CMK (cell line): ENCODE results near the gene TMEM117.
"Not testable (repeated sequence)": the region's sequence is repeated elsewhere in the genome, so short reads cannot be mapped to it uniquely, and the experiment has no call there.

Experiments used
- DNase-seq: peaks from one replicate; pipeline ENCODE4 v3.0.0-alpha.2; 2010; ENCODE audit warnings: low read depth

Gene TMEM117

GRCh38 chr12:44299524-44299923, 463.6 kb downstream of the TMEM117 start:
- no peak for DNase-seq

- DNase-seq: no peak
These were observed 471.8 kb downstream of the TMEM117 start for GRCh38 chr12:44307506-44308168.

- no peak for DNase-seq
These were observed 477.3 kb downstream of the TMEM117 start for GRCh38 chr12:44313188-44313587.

- no peak for DNase-seq
These were observed 478.2 kb downstream of the TMEM117 start for GRCh38 chr12:44314007-44314500.

- DNase-seq: no peak
These were observed 481.8 kb downstream of the TMEM117 start for GRCh38 chr12:44317651-44318126.

DNA sequence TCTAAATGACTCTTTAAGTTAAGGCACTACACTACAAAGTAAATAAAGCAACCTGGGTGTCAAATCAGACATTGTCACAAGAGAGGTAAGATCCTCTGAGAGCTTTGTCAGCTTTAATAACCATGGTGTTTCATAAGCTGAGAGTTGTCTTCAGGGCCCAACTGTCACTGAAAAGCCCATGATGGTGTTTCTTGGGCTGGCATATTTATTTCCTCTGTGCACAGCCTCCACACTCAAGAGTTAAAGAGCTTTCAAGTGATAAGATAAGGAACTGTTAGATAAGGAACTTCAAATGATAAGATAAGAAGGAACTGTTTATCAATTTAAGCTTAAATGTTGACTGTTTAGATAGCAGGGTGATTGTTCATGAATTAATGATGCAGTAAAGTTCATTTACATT, 495.4 kb downstream of the TMEM117 start:
- DNase-seq: no peak

GRCh38 chr12:44334347-44334746, 498.5 kb downstream of the TMEM117 start:
- no peak for DNase-seq

- DNase-seq: no peak
These were observed 499.1 kb downstream of the TMEM117 start for GRCh38 chr12:44335030-44335429.

DNA sequence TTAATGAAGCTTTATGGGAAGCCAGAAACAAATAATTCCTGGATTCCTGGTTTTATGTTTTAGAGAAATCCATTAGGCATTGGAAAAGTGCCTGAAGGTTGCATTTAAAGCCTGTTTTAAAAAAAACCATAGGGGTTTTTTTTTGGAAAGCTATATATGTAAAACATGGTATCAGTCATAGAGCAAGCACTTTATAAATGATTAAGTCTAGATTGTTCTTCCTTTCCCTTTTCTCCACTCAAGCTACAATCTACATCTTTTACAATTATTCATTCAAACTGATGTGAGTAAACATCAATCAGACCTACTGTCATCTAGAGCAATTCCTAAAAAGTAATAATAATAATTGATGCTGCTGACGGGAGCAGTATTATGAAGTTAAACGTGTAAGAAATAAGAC, 500.7 kb downstream of the TMEM117 start:
- no peak for DNase-seq

DNA sequence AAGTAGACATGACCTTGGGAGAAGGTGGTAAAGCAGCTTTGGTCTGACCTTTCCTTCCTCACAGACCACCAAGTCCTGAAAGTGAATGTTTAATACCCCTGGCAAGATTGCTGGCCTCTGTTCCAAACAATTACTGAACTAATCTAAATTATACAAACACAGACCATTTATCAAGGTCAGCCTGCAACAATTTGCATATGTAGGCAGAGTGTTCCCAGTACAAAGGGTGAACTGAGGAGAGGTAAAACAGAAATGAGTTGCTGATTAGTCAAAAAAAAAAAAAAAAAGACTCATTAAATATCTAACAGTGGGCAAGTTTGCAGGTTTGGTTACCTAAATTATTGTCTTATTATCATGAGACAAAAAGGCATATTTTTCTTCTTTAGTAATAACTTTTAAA, 506.5 kb downstream of the TMEM117 start:
- no peak for DNase-seq

DNA sequence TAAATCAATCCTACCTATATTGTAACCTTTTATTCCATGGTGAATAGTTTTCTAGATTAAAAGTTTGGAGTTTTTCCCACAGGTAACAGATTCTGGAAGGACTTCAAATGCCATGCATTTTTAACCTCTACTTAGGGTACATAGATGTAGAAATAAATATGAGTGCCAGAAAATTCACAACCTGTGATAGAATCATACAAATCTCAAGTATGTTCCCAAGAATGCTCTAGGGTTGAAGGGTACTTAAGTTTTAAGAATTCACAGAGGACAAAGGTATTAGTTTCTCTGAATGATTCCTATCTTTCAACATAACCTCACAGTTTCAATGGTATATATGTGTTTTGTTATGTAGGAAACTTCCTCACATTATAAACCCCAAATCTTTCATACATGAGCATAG, 511.3 kb downstream of the TMEM117 start:
- no peak for DNase-seq

DNA sequence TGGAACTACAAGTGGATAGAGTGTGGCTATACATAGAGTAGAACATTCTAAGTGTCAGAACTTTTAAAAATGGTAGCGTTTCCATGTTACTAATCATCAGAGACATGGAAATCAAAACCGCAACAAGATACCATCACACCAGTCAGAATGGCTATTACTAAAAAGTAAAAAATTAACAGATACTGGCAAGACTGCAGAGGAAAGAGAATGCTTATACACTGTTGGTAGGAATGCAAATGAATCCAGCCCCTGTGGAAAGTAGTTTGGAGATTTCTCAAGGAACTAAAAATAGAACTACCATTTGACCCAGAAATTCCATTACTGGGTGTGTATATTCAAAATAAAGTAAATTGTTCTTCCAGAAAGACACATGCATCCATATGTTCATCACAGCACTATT, 521.6 kb downstream of the TMEM117 start:
- DNase-seq: no peak

DNA sequence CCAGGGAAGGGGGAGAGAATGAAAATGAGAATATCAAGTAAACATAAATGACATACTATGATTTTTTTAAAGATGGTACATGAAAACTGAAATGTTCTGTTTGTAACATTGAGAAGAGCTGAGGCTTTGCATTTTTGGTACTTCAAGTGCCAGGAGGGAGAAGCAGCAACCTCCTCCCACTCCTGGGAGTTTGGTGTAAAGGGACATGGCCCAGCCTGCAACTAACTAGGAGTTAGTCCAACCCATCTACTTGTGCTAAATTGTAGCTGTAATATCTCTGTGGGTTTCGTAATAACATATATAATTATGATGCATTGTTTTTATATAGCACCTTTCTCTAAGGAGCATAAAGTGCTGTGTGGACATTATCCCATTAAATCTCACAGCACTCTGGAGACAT, 522.8 kb downstream of the TMEM117 start:
- no peak for DNase-seq

- no peak for DNase-seq
These were observed 527.1 kb downstream of the TMEM117 start for GRCh38 chr12:44362947-44363346.

GRCh38 chr12:44367136-44367535, 531.3 kb downstream of the TMEM117 start:
- no peak for DNase-seq

GRCh38 chr12:44367916-44368315, 532.0 kb downstream of the TMEM117 start:
- DNase-seq: no peak

- no peak for DNase-seq
These were observed 534.1 kb downstream of the TMEM117 start for GRCh38 chr12:44369998-44370397.

DNA sequence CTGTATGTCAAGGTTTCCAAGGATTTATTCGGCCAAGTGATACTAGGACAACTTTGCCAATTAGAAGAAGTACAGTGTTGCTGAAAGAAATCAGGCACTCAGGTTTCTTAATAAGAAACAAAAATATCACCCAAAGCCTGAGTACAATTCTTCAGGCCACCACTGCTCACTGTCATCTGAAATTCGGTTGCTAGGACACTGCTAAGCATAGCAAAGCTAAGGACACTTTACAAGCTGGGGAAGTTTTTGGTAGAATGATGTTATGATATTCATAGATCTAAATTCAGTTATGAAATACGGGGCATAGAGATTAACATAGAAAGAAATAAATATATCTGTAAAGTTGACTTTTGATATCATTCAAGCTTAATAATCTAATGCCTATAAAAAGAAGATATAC, 535.1 kb downstream of the TMEM117 start:
- no peak for DNase-seq

- DNase-seq: no peak
These were observed 536.4 kb downstream of the TMEM117 start for GRCh38 chr12:44372259-44372658.

GRCh38 chr12:44375694-44376093, 539.8 kb downstream of the TMEM117 start:
- DNase-seq: no peak

GRCh38 chr12:44377443-44378187, 541.7 kb downstream of the TMEM117 start:
- no peak for DNase-seq

- DNase-seq: not testable (repeated sequence)
These were observed 543.2 kb downstream of the TMEM117 start for GRCh38 chr12:44379113-44379512.

DNA sequence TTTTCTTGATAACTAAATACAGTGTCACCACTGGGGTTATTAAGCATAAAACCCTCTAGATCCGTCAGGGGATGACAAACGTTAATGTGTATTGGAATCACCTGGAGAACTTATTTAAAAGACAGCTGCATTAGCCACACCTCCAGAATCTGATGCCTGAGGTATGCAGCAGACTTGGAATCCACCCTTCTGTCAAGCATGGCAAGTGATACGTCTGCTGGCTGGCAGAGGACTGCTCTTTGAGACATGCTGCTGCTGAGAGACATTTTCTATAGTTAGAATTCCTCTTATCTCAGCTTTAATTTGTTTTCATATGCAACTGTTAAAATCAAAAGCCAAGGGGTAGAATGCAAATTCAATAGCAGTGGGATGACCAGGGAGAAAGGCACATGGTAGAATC, 544.0 kb downstream of the TMEM117 start:
- DNase-seq: no peak

- no peak for DNase-seq
These were observed 545.0 kb downstream of the TMEM117 start for GRCh38 chr12:44380861-44381260.
